Kidney (tissue), 14 donors: ENCODE measurements around the gene LRP5. TPM values are rescaled to one million over a fixed set of nuclear protein-coding genes. Genes with fewer than 3 reads are reported as not detected.

Experiments used
- DNase-seq, 5 donors: peaks; one replicate each; pipeline ENCODE4 v3.0.0-alpha.2; 2013 to 2020
- FAIRE-seq: peaks from 2 replicates; lab custom pipeline; 2012; peaks lifted over from hg19 to GRCh38; lab: Jason Lieb, UNC
- H3K27ac ChIP-seq, 2 donors: one replicate each; pipeline ENCODE4 v1.7.0; 2013; ENCODE audit warnings: low read depth in 2 of 2, low read length in 2 of 2, inconsistent platforms in 1 of 2
- H3K27me3 ChIP-seq: one replicate; pipeline ENCODE4 v1.7.1; 2013; ENCODE audit warnings: low read length, inconsistent platforms; ENCODE audit not compliant: control insufficient read depth, insufficient read depth
- H3K36me3 ChIP-seq, 3 donors: one replicate each; pipeline versions ENCODE4 v1.7.0 to v1.7.1; 2013; ENCODE audit warnings: low read length in 3 of 3, control low read depth in 1 of 3, inconsistent platforms in 1 of 3; ENCODE audit not compliant: insufficient read depth in 3 of 3, control insufficient read depth in 2 of 3
- H3K4me1 ChIP-seq, 3 donors: one replicate each; pipeline versions ENCODE4 v1.7.0 to v1.7.1; 2013; ENCODE audit warnings: low read length in 3 of 3, inconsistent platforms in 1 of 3, low read depth in 1 of 3; ENCODE audit not compliant: control insufficient read depth in 2 of 3, insufficient read depth in 2 of 3
- H3K4me3 ChIP-seq, 3 donors: one replicate each; pipeline versions ENCODE4 v1.7.0 to v1.8.1; 2013; ENCODE audit warnings: low read length in 3 of 3, control low read depth in 1 of 3, inconsistent platforms in 1 of 3
- H3K9ac ChIP-seq, 3 donors: one replicate each; pipeline versions ENCODE4 v1.7.0 to v1.7.1; 2013; ENCODE audit warnings: low read length in 3 of 3, control low read depth in 1 of 3, inconsistent platforms in 1 of 3
- H3K9me3 ChIP-seq, 3 donors: one replicate each; pipeline versions ENCODE4 v1.7.0 to v1.7.1; 2013; ENCODE audit warnings: low read length in 3 of 3, control low read depth in 1 of 3, inconsistent platforms in 1 of 3; ENCODE audit not compliant: control insufficient read depth in 2 of 3, insufficient read depth in 1 of 3
- CTCF ChIP-seq: IDR thresholded peaks from 3 replicates; pipeline ENCODE4 v1.5.1; 2012; ENCODE audit warnings: mild to moderate bottlenecking, moderate library complexity, borderline replicate concordance; ENCODE audit not compliant: insufficient read depth; ENCODE audit errors: extremely low read depth
- intact Hi-C: fragments of 100-400 bp; cut with DNase I; formaldehyde crosslinking; loops from one replicate; pipeline ENCODE4 v1.11.1; 2022
- polyA plus RNA-seq: library from polyadenylated mRNA; stranded (reverse); fragments of 350-450 nt; fragmentation: Illumina TruSeq; extraction: RNeasy Lipid Tissue Mini Kit (QIAGEN cat#74804); gene quantifications from one replicate; pipeline ENCODE4 v1.2.3, GENCODE V29; 2014; ENCODE audit warnings: low read depth, low replicate concordance; ENCODE audit not compliant: insufficient read depth
- total RNA-seq: library from RNA; stranded (reverse); fragmentation: NEBNext Ultra II Directional; extraction: Animal tissue kit (Norgen Biotek cat#: 25700); gene quantifications from one replicate; pipeline ENCODE4 v1.2.1, GENCODE V29; 2021
- donor health status: control.
- donor health status: control.
- donor health status: control.
- donor health status: control.
- donor health status: control.
- donor health status: DM: yes; HTN: yes; CAD: no.
- donor health status: Normal renal cell carcinoma (clear cell type).

Gene LRP5
- total and polyA plus RNA-seq, 2 donors from 2014 or later: 55.4 to 71.3 TPM

GRCh38 chr11:68350759-68351449 lies 38.5 kb downstream of the LRP5 start:
- DNase-seq (no peak), FAIRE-seq (no peak)
- no peaks in the 10 kb centered on the region for H3K9me3 ChIP-seq
- peak overlapping the region in 1 of 2 donors; percentile 25 for H3K27ac ChIP-seq
- H3K4me1 ChIP-seq: peaks cover 0 to 34% (median 23%) of the 10 kb centered on the region in 3 donors
- intact Hi-C loops: no loop called here
- H3K4me3 ChIP-seq: no peak overlapping the region
- TF ChIP-seq CTCF: no peak
- H3K9ac ChIP-seq: no peak overlapping the region
- no peaks in the 10 kb centered on the region for H3K36me3 ChIP-seq
- H3K27me3 ChIP-seq: no peaks in the 10 kb centered on the region

- FAIRE-seq: no peak
- peaks cover 0 to 34% (median 23%) of the 10 kb centered on the region in 3 donors for H3K4me1 ChIP-seq
Measured at GRCh38 chr11:68351450-68352275, 39.3 kb downstream of the LRP5 start.

GRCh38 chr11:68352591-68352990 lies 40.2 kb downstream of the LRP5 start:
- no peak for TF ChIP-seq CTCF
- FAIRE-seq: no peak
- H3K9me3 ChIP-seq: no peaks in the 10 kb centered on the region
- H3K27ac ChIP-seq: peak overlapping the region in 1 of 2 donors; percentile 83
- peaks cover 0 to 34% (median 27%) of the 10 kb centered on the region in 3 donors for H3K4me1 ChIP-seq
- no peaks in the 10 kb centered on the region for H3K36me3 ChIP-seq
- no peak overlapping the region for H3K4me3 ChIP-seq
- H3K27me3 ChIP-seq: no peaks in the 10 kb centered on the region
- H3K9ac ChIP-seq: no peak overlapping the region
- intact Hi-C loops: no loop called here
- no peak for DNase-seq

More at GRCh38 chr11:68351450-68352275, 39.3 kb downstream of the LRP5 start:
- Histone ChIP-seq H3K27ac (no peak overlapping the region), H3K27me3 (no peaks in the 10 kb centered on the region), H3K4me3 (no peak overlapping the region), H3K9ac (no peak overlapping the region), H3K9me3 (no peaks in the 10 kb centered on the region), H3K36me3 (no peaks in the 10 kb centered on the region)
- no peak for DNase-seq
- no peak for TF ChIP-seq CTCF
- intact Hi-C loops: no loop called here
